Measurements from ENCODE around the gene VPS39.

Gene VPS39

DNA sequence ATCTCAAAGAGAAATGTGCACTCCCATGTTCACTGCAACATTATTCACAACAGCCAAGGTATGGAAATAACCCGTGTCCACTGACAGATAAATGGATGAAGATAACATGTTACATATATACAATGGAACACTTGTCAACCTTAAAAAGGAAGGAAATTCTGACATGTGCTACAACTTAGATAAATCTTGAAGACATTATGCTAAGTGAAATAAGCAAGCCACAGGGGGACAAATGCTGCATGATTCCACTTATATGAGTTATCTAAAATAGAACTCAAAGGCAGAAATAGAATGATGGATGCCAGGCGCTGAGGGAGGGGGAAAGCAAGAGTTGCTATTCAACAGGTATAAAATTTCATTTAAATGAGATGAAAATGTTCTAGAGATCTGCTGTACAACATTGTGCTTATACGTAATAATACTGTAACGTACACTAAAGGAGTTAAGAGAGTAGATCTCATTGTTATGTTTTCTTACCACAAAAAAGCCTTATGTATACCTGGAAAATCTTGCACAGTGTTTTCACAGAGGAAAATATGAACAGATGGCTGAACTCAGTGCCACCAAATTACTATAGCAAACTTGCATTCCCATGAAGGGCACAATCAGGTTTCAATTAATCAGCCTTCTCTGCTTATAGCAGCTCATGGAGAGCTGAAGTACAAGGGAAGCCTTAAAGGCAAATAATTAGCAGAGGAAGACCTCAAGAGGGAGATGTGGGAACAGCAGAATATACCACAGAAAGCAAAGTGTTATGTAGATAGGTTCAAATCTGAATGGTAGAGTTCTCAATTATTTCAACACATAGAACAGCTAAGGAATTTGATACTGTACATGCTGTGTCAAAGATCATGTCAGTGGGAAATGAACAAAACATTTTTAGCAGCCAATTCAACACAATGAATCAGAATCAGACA is 8.1 kb upstream of the VPS39 start:
- H3K4me3 ChIP-seq (replicated peaks; ENCODE audit: insufficient read depth, low read length): no peak overlapping the region
- TF ChIP-seq SPI1 (IDR thresholded peaks at IDR 0.05; ENCODE audit: borderline replicate concordance, low read depth) (no peak), POLR2AphosphoS5 (IDR thresholded peaks at IDR 0.05; ENCODE audit: low read depth) (no peak), GABPA (IDR thresholded peaks at IDR 0.05; ENCODE audit: low read depth) (no peak), CTCF (IDR thresholded peaks at IDR 0.05; ENCODE audit: insufficient read depth, low read length) (no peak)
- TF ChIP-seq, protein P1, sequence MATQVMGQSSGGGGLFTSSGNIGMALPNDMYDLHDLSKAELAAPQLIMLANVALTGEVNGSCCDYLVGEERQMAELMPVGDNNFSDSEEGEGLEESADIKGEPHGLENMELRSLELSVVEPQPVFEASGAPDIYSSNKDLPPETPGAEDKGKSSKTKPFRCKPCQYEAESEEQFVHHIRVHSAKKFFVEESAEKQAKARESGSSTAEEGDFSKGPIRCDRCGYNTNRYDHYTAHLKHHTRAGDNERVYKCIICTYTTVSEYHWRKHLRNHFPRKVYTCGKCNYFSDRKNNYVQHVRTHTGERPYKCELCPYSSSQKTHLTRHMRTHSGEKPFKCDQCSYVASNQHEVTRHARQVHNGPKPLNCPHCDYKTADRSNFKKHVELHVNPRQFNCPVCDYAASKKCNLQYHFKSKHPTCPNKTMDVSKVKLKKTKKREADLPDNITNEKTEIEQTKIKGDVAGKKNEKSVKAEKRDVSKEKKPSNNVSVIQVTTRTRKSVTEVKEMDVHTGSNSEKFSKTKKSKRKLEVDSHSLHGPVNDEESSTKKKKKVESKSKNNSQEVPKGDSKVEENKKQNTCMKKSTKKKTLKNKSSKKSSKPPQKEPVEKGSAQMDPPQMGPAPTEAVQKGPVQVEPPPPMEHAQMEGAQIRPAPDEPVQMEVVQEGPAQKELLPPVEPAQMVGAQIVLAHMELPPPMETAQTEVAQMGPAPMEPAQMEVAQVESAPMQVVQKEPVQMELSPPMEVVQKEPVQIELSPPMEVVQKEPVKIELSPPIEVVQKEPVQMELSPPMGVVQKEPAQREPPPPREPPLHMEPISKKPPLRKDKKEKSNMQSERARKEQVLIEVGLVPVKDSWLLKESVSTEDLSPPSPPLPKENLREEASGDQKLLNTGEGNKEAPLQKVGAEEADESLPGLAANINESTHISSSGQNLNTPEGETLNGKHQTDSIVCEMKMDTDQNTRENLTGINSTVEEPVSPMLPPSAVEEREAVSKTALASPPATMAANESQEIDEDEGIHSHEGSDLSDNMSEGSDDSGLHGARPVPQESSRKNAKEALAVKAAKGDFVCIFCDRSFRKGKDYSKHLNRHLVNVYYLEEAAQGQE (IDR thresholded peaks at IDR 0.05; ENCODE audit: insufficient replicate concordance, low read depth): no peak
- no peak for DNase-seq (ENCODE audit: low read depth in 1 of 2, low spot score in 1 of 2)
- H3K27me3 ChIP-seq (ENCODE audit: insufficient read depth, poor library complexity, severe bottlenecking): no peaks in the 10 kb centered on the region
- H3K27ac ChIP-seq (replicated peaks): no peak overlapping the region

- Histone ChIP-seq H3K27me3 (ENCODE audit: insufficient read depth, poor library complexity, severe bottlenecking) (no peaks in the 10 kb centered on the region), H3K27ac (replicated peaks) (no peak overlapping the region), H3K4me3 (replicated peaks; ENCODE audit: insufficient read depth, low read length) (no peak overlapping the region)
- no peak for TF ChIP-seq CTCF (IDR thresholded peaks at IDR 0.05; ENCODE audit: insufficient read depth, low read length)
- TF ChIP-seq POLR2AphosphoS5 (IDR thresholded peaks at IDR 0.05; ENCODE audit: low read depth): no peak
- DNase-seq (ENCODE audit: low read depth in 1 of 2, low spot score in 1 of 2): no peak
Observed at GRCh38 chr15:42214600-42214999, 6.5 kb upstream of the VPS39 start.

DNA sequence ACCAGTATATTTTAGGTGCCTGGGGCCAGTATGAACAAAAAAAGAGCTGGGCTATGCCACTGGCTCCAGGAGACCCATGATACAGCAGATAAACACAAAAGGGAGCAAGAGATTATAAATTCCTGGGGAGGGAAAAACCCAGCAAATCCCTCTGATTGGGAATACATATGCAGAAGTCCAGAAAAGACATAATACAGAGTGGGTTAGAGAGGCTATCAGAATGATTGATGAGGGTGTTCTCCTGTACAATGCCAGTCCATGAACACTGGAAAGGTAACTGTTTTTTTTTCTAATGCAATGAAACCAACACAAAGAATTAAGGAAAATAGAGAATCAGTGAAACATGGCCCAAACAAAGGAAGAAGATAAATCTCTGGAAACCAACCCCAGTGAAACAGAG is 5.4 kb upstream of the VPS39 start:
- Histone ChIP-seq H3K4me3 (replicated peaks; ENCODE audit: insufficient read depth, low read length) (no peak overlapping the region), H3K27me3 (ENCODE audit: insufficient read depth, poor library complexity, severe bottlenecking) (no peaks in the 10 kb centered on the region), H3K27ac (replicated peaks) (no peak overlapping the region)
- TF ChIP-seq, protein P1 (IDR thresholded peaks at IDR 0.05; ENCODE audit: insufficient replicate concordance, low read depth): no peak
- TF ChIP-seq CTCF (IDR thresholded peaks at IDR 0.05; ENCODE audit: insufficient read depth, low read length): no peak
- TF ChIP-seq POLR2AphosphoS5 (IDR thresholded peaks at IDR 0.05; ENCODE audit: low read depth): no peak
- TF ChIP-seq GABPA (IDR thresholded peaks at IDR 0.05; ENCODE audit: low read depth): no peak
- TF ChIP-seq SPI1 (IDR thresholded peaks at IDR 0.05; ENCODE audit: borderline replicate concordance, low read depth): no peak
- DNase-seq (ENCODE audit: low read depth in 1 of 2, low spot score in 1 of 2): no peak

Measured in HL-60 (cell line).